Mammary epithelial cell (primary cell): ENCODE data around the gene LIPC.

Experiments used
- EZH2 ChIP-seq: IDR thresholded peaks from 2 replicates; pipeline ENCODE4 v1.6.1; 2012; ENCODE audit warnings: low read length, inconsistent platforms, borderline replicate concordance
- TF ChIP-seq, protein P1 (sequence below), 2 donors: IDR thresholded peaks in 1 of 2; conservative IDR thresholded peaks in 1 of 2; 2 replicates each; pipeline ENCODE4 v1.5.1; 2011 to 2012; ENCODE audit warnings: inconsistent platforms in 2 of 2, low read length in 2 of 2, mild to moderate bottlenecking in 2 of 2, control low read depth in 1 of 2, low read depth in 1 of 2; ENCODE audit not compliant: insufficient read depth in 1 of 2; ENCODE audit errors: extremely low read depth in 1 of 2

DNA sequence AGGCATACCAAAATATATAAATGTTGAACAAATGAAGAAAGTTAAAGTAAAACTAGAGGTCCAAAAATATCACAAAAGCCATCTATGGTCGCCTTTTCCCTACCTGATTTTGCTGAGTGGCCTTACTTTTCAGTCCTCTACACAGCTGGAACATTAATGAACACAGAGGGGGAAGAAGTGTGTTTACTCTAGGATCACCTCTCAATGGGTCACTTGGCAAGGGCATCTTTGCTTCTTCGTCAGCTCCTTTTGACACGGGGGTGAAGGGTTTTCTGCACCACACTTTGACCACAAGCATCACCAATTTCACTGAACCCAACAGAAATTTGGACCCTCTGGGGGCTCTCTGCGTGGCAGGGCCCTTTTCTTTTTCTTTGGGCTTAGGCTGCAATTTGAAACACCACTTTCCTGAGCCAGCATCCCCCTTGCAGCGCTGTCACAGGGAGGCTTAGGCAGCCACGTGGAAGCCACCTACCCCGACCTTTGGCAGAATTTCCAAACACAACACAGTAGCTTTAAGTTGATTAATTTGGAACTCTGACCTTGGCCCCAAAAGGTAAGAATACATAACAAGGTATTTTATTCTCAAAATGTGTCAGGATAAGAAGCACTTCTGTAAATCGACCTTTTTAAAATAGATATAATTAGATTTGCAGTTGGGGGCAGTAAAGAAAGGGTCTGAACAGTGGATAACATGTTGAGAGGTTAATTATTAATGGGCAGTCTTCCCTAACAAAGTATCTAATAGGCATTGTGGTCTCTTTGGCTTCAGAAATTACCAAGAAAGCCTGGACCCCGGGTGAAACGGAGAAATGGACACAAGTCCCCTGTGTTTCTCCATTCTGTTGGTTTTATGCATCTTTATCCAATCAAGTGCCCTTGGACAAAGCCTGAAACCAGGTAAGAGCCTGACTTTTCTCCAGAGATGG, at the start of gene LIPC:
- TF ChIP-seq, protein P1, sequence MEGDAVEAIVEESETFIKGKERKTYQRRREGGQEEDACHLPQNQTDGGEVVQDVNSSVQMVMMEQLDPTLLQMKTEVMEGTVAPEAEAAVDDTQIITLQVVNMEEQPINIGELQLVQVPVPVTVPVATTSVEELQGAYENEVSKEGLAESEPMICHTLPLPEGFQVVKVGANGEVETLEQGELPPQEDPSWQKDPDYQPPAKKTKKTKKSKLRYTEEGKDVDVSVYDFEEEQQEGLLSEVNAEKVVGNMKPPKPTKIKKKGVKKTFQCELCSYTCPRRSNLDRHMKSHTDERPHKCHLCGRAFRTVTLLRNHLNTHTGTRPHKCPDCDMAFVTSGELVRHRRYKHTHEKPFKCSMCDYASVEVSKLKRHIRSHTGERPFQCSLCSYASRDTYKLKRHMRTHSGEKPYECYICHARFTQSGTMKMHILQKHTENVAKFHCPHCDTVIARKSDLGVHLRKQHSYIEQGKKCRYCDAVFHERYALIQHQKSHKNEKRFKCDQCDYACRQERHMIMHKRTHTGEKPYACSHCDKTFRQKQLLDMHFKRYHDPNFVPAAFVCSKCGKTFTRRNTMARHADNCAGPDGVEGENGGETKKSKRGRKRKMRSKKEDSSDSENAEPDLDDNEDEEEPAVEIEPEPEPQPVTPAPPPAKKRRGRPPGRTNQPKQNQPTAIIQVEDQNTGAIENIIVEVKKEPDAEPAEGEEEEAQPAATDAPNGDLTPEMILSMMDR (conservative IDR thresholded peaks at IDR 0.05 in 1 of 2, IDR thresholded peaks at IDR 0.05 in 1 of 2; ENCODE audit: extremely low read depth in 1 of 2, insufficient read depth in 1 of 2, low read depth in 1 of 2, low read length in 2 of 2): no peak
- no peak for TF ChIP-seq EZH2
